ENCODE data around the gene NKD1.

- TF ChIP-seq CTCF (IDR thresholded peaks at IDR 0.05; ENCODE audit: low read length) (no peak), EZH2phosphoT487 (IDR thresholded peaks at IDR 0.05; ENCODE audit: low read length) (no peak), EZH2 (optimal IDR thresholded peaks at IDR 0.05; ENCODE audit: low read depth, low read length) (no peak)
Measured at GRCh38 chr16:50584033-50584722, 36.0 kb downstream of the NKD1 start.

Data from MM.1S (cell line).